ENCODE data around the gene BAHCC1.

- TF ChIP-seq CTCF (IDR thresholded peaks at IDR 0.05): no peak
- no peak for TF ChIP-seq POLR2A (IDR thresholded peaks at IDR 0.05)
These were observed 88.0 kb downstream of the BAHCC1 start for GRCh38 chr17:81483085-81483861.
